Measurements from ENCODE around the gene CD80. TPM values are rescaled to one million over a fixed set of nuclear protein-coding genes. Genes with fewer than 3 reads are reported as not detected.

The CD80 gene
- total RNA-seq, 2 experiments from 2014 or later = 0.17 to 0.41 TPM

DNA sequence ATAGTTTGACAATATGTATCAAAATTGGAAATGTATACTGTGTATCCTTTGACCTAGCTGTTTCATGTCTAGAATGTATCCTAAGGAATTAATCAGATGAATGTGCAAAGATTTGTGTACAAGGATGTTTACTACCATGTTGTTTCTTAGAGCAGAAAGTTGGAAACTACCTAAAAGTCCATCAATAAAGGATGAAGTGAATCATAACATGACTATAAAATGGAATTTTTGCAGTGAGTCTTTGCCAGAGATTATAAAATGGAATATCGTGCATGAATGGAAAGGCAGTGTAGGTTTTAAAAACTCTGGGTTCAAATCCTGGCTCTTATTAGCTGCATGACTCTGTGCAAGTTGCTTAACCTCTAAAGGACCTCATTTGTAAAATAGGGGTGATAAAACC is 76.3 kb downstream of the CD80 start:
- Histone ChIP-seq H3K27ac (ENCODE audit: low read depth in 1 of 2, low read length in 2 of 2) (no peak overlapping the region), H3K27me3 (ENCODE audit: control insufficient read depth in 1 of 2, insufficient read depth in 2 of 2, low read length in 2 of 2) (no peaks in the 10 kb centered on the region), H3K4me3 (ENCODE audit: low read length) (no peak overlapping the region), H3K36me3 (ENCODE audit: insufficient read depth, low read length) (peaks cover 69% of the 10 kb centered on the region), H3K4me1 (ENCODE audit: insufficient read depth, low read length) (no peaks in the 10 kb centered on the region), H3K9me3 (ENCODE audit: control insufficient read depth in 1 of 2, insufficient read depth in 1 of 2, low read length in 2 of 2) (no peaks in the 10 kb centered on the region)
- Mint-ChIP-seq H3K27ac (no peak overlapping the region), H3K9me3 (no peaks in the 10 kb centered on the region), H3K27me3 (no peaks in the 10 kb centered on the region), H3K36me3 (ENCODE audit: low read depth) (peaks cover 82% of the 10 kb centered on the region), H3K4me3 (no peak overlapping the region), H3K4me1 (ENCODE audit: low read depth) (no peaks in the 10 kb centered on the region)
- no peak for DNase-seq
- CTCF ChIA-PET = no interaction called here
- TF ChIP-seq, protein P1, sequence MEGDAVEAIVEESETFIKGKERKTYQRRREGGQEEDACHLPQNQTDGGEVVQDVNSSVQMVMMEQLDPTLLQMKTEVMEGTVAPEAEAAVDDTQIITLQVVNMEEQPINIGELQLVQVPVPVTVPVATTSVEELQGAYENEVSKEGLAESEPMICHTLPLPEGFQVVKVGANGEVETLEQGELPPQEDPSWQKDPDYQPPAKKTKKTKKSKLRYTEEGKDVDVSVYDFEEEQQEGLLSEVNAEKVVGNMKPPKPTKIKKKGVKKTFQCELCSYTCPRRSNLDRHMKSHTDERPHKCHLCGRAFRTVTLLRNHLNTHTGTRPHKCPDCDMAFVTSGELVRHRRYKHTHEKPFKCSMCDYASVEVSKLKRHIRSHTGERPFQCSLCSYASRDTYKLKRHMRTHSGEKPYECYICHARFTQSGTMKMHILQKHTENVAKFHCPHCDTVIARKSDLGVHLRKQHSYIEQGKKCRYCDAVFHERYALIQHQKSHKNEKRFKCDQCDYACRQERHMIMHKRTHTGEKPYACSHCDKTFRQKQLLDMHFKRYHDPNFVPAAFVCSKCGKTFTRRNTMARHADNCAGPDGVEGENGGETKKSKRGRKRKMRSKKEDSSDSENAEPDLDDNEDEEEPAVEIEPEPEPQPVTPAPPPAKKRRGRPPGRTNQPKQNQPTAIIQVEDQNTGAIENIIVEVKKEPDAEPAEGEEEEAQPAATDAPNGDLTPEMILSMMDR (IDR thresholded peaks at IDR 0.05) = no peak
- POLR2A ChIA-PET = no interaction called here
- intact Hi-C loops (cut with DNase I, micrococcal nuclease) = no loop called here
- ATAC-seq (ENCODE audit: poor library complexity) = no peak

DNA sequence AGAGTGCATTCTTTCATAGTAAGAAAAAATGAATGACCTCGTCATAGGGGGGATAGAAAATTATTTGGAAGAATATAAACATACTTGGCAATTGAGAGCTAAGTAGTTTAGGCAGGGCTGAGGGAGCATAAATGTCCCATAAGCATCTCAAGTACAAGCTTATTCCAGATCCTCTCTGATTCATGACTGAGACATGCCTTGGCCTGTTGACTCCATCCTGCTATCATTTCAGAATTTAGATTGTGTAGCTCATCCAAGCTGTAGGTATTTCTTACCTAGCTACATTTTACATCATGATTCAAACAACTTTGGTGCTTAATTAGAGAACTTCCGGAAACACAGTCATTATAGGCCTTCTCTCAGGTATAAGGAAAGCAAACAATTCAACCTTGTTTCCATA is 78.3 kb downstream of the CD80 start:
- Mint-ChIP-seq H3K27me3 (no peaks in the 10 kb centered on the region), H3K9me3 (no peaks in the 10 kb centered on the region), H3K27ac (no peak overlapping the region), H3K4me3 (no peak overlapping the region), H3K4me1 (ENCODE audit: low read depth) (no peaks in the 10 kb centered on the region), H3K36me3 (ENCODE audit: low read depth) (peaks cover 83% of the 10 kb centered on the region)
- Histone ChIP-seq H3K36me3 (ENCODE audit: insufficient read depth, low read length) (peaks cover 74% of the 10 kb centered on the region), H3K4me1 (ENCODE audit: insufficient read depth, low read length) (no peaks in the 10 kb centered on the region), H3K4me3 (ENCODE audit: low read length) (no peak overlapping the region), H3K9me3 (ENCODE audit: control insufficient read depth in 1 of 2, insufficient read depth in 1 of 2, low read length in 2 of 2) (no peaks in the 10 kb centered on the region), H3K27me3 (ENCODE audit: control insufficient read depth in 1 of 2, insufficient read depth in 2 of 2, low read length in 2 of 2) (no peaks in the 10 kb centered on the region), H3K27ac (ENCODE audit: low read depth in 1 of 2, low read length in 2 of 2) (no peak overlapping the region)
- intact Hi-C loops (cut with DNase I, micrococcal nuclease) = no loop called here
- TF ChIP-seq, protein P1 (IDR thresholded peaks at IDR 0.05) = no peak
- DNase-seq (no peak), ATAC-seq (ENCODE audit: poor library complexity) (no peak)
- POLR2A ChIA-PET = interaction anchor here (1.1 kb wide), 1 partner anchor 10 kb away, joined by 4 read pairs; no protein-coding TSS in a partner anchor
- CTCF ChIA-PET = no interaction called here

Other genes with a start within 250 kb of the CD80 start
- 10 to 100 TPM; 54.1 to 58.0 TPM for gene TMEM39A, start 96.0 kb downstream of the CD80 start, total RNA-seq
- gene POGLUT1, start 90.7 kb downstream of the CD80 start, total RNA-seq = 10 to 100 TPM; 14.3 to 14.4 TPM
- 10 to 100 TPM; 14.4 to 18.3 TPM for gene TIMMDC1, start 61.1 kb downstream of the CD80 start, total RNA-seq
- gene ADPRH, start 19.9 kb upstream of the CD80 start, total RNA-seq = under 1 TPM; 0.36 TPM
- not detected for gene PLA1A, start 38.3 kb upstream of the CD80 start, total RNA-seq
- 1 to 10 TPM; 2.6 to 3.5 TPM for gene POPDC2, start 101.0 kb upstream of the CD80 start, total RNA-seq
- 10 to 100 TPM; 24.6 to 26.3 TPM for gene COX17, start 117.8 kb upstream of the CD80 start, total RNA-seq
- not detected for gene CFAP91, start 143.4 kb upstream of the CD80 start, total RNA-seq
- gene NR1I2, start 222.5 kb upstream of the CD80 start, total RNA-seq = under 1 TPM in 1 of 2 experiments, not detected in 1; 0.25 TPM

Data from CD4-positive, alpha-beta T cell (primary cell).